IMR-90 (cell line): ENCODE measurements around the gene ARHGAP45. TPM values are rescaled to one million over a fixed set of nuclear protein-coding genes. Genes with fewer than 3 reads are reported as not detected.

ENCODE experiments used
- ATAC-seq: fragments of 200-7000 bp; cut with Tn5 transposase; 2 replicates; pipeline ENCODE4 v1.9.1; 2020; ENCODE audit warnings: low read depth, mild to moderate bottlenecking, moderate library complexity
- BruUV-seq: library from RNA; stranded (reverse); fragments of 400-500 nt; replicated peaks from 2 replicates; lab custom pipeline; 2021; lab: Mats Ljungman, UMichigan
- CTCF ChIA-PET: fragments of 300-600 bp; formaldehyde crosslinking; extraction: SDS; loops from one replicate; lab custom pipeline; 2021; ENCODE audit warnings: antibody characterized with exemption; lab: Yijun Ruan, JAX
- POLR2A ChIA-PET: fragments of 300-600 bp; sonication (Branson Sonifier 250); formaldehyde crosslinking; loops from one replicate; lab custom pipeline; 2022; ENCODE audit warnings: antibody characterized with exemption; ENCODE audit not compliant: unreplicated experiment; lab: Charles Lee
- DNase-seq: peaks from one replicate; pipeline ENCODE4 v3.0.0; 2013
- H2AFZ ChIP-seq: replicated peaks from 2 replicates; pipeline ENCODE3; 2013; ENCODE audit warnings: low read length, mild to moderate bottlenecking; ENCODE audit not compliant: poor library complexity
- H2AK5ac ChIP-seq: 2 replicates; pipeline ENCODE4 v1.6.1; 2013; ENCODE audit warnings: low read depth, low read length, inconsistent platforms
- H2AK9ac ChIP-seq: replicated peaks from 2 replicates; pipeline ENCODE3; 2013; ENCODE audit warnings: mild to moderate bottlenecking, low read depth, low read length, moderate library complexity; ENCODE audit not compliant: poor library complexity
- H2BK120ac ChIP-seq: 2 replicates; pipeline ENCODE4 v1.6.1; 2013; ENCODE audit warnings: low read depth, low read length, inconsistent platforms
- H2BK15ac ChIP-seq: 3 replicates; pipeline ENCODE4 v1.6.1; 2013; ENCODE audit warnings: low read depth, low read length, inconsistent platforms
- H2BK20ac ChIP-seq: 2 replicates; pipeline ENCODE4 v1.6.1; 2013; ENCODE audit warnings: low read depth, mild to moderate bottlenecking, inconsistent platforms, low read length, moderate library complexity
- H2BK5ac ChIP-seq: 2 replicates; pipeline ENCODE4 v1.6.1; 2013; ENCODE audit warnings: mild to moderate bottlenecking, low read depth, low read length, inconsistent platforms; ENCODE audit not compliant: poor library complexity, severe bottlenecking
- H3K14ac ChIP-seq: replicated peaks from 2 replicates; pipeline ENCODE4 v1.6.1; 2013; ENCODE audit warnings: low read depth, low read length, inconsistent platforms
- H3K18ac ChIP-seq: 2 replicates; pipeline ENCODE4 v1.6.1; 2013; ENCODE audit warnings: low read depth, low read length, control low read depth
- H3K23ac ChIP-seq: 2 replicates; pipeline ENCODE4 v1.6.1; 2013; ENCODE audit warnings: low read depth, low read length, inconsistent platforms
- H3K27ac ChIP-seq: 2 replicates; pipeline ENCODE4 v1.5.1; 2013; ENCODE audit warnings: mild to moderate bottlenecking, control low read depth, low read length; ENCODE audit not compliant: insufficient read depth
- H3K27me3 ChIP-seq: 2 replicates; pipeline ENCODE4 v1.6.1; 2013; ENCODE audit warnings: low read length; ENCODE audit not compliant: control insufficient read depth, insufficient read depth
- H3K36me3 ChIP-seq: 2 replicates; pipeline ENCODE4 v1.6.1; 2013; ENCODE audit warnings: low read length, mixed read lengths; ENCODE audit not compliant: control insufficient read depth, insufficient read depth
- H3K4ac ChIP-seq: 2 replicates; pipeline ENCODE4 v1.6.1; 2013; ENCODE audit warnings: low read depth, low read length, inconsistent platforms
- H3K4me1 ChIP-seq: 2 replicates; pipeline ENCODE4 v1.6.1; 2013; ENCODE audit warnings: low read length, mixed read lengths; ENCODE audit not compliant: control insufficient read depth, insufficient read depth
- H3K4me2 ChIP-seq: 2 replicates; pipeline ENCODE4 v1.6.1; 2013; ENCODE audit warnings: low read depth, mild to moderate bottlenecking, control low read depth, low read length, moderate library complexity
- H3K4me3 ChIP-seq: 2 replicates; pipeline ENCODE4 v1.5.1; 2013; ENCODE audit warnings: low read depth, mild to moderate bottlenecking, control low read depth, low read length, moderate library complexity; ENCODE audit not compliant: insufficient read depth
- H3K56ac ChIP-seq: 2 replicates; pipeline ENCODE4 v1.6.1; 2013; ENCODE audit warnings: low read length, inconsistent platforms; ENCODE audit not compliant: insufficient read depth; ENCODE audit errors: extremely low read depth
- H3K79me1 ChIP-seq, 2 experiments: 2 replicates each; pipeline ENCODE4 v1.6.1; 2013; ENCODE audit warnings: low read length in 2 of 2, inconsistent platforms in 1 of 2, low read depth in 1 of 2
- H3K9ac ChIP-seq: 2 replicates; pipeline ENCODE4 v1.6.1; 2013; ENCODE audit warnings: low read depth, low read length, control low read depth
- H3K9me1 ChIP-seq: 2 replicates; pipeline ENCODE4 v1.6.1; 2013; ENCODE audit warnings: low read length, inconsistent platforms; ENCODE audit not compliant: insufficient read depth
- H3K9me3 ChIP-seq: 2 replicates; pipeline ENCODE4 v1.6.1; 2013; ENCODE audit warnings: low read length; ENCODE audit not compliant: control insufficient read depth, insufficient read depth
- H4K20me1 ChIP-seq: 2 replicates; pipeline ENCODE4 v1.6.1; 2013; ENCODE audit warnings: low read length, inconsistent platforms; ENCODE audit not compliant: insufficient read depth
- H4K5ac ChIP-seq: 2 replicates; pipeline ENCODE4 v1.6.1; 2013; ENCODE audit warnings: mild to moderate bottlenecking, low read depth, low read length, control low read depth
- H4K8ac ChIP-seq, 2 experiments: 2 replicates each; pipeline ENCODE4 v1.6.1; 2013; ENCODE audit warnings: low read depth in 2 of 2, low read length in 2 of 2, control low read depth in 1 of 2, inconsistent platforms in 1 of 2
- H4K91ac ChIP-seq: 2 replicates; pipeline ENCODE4 v1.6.1; 2013; ENCODE audit warnings: low read depth, low read length, inconsistent platforms; ENCODE audit not compliant: insufficient read depth
- CEBPB ChIP-seq: IDR thresholded peaks from 2 replicates; pipeline ENCODE4 v1.6.1; 2012; ENCODE audit warnings: low read depth, low read length, improper control_type of control experiment
- CHD1 ChIP-seq: IDR thresholded peaks from 2 replicates; pipeline ENCODE4 v1.6.1; 2012; ENCODE audit warnings: low read depth, low read length, improper control_type of control experiment
- CTCF ChIP-seq: conservative IDR thresholded peaks from 2 replicates; pipeline ENCODE4 v1.5.1; 2012; ENCODE audit warnings: mild to moderate bottlenecking, low read depth, low read length, improper control_type of control experiment
- MAZ ChIP-seq: IDR thresholded peaks from 2 replicates; pipeline ENCODE4 v1.6.1; 2012; ENCODE audit warnings: low read depth, mild to moderate bottlenecking, low read length, improper control_type of control experiment, moderate library complexity, borderline replicate concordance
- MXI1 ChIP-seq: IDR thresholded peaks from 2 replicates; pipeline ENCODE4 v1.6.1; 2012; ENCODE audit warnings: low read depth, mild to moderate bottlenecking, low read length, moderate library complexity, borderline replicate concordance
- RAD21 ChIP-seq: IDR thresholded peaks from 2 replicates; pipeline ENCODE4 v1.6.1; 2012; ENCODE audit warnings: low read length, improper control_type of control experiment
- WGBS, 2 experiments: methylation state at CpG; one replicate each; pipeline versions ENCODE4 v1.1.5 to v1.1.7; 2013; ENCODE audit warnings: missing lambda C conversion rate in 2 of 2; ENCODE audit not compliant: insufficient read length in 1 of 2; ENCODE audit errors: extremely low coverage in 2 of 2; 5-methylcytosine and 5-hydroxymethylcytosine counted together
- dilution Hi-C: fragments of 300-500 bp; cut with HindIII; formaldehyde crosslinking; loops from one replicate; pipeline ENCODE4 v1.14.3; 2018; ENCODE audit warnings: low sequenced_read_pairs; ENCODE audit not compliant: unreplicated experiment
- in situ Hi-C: fragments of 300-500 bp; cut with MboI; formaldehyde crosslinking; loops from 3 replicates; pipeline ENCODE4 v1.14.3; 2019; ENCODE audit warnings: low sequenced_read_pairs, inconsistent platforms, mixed read lengths
- intact Hi-C: fragments of 100-400 bp; cut with micrococcal nuclease; formaldehyde crosslinking; loops from 2 replicates; pipeline ENCODE4 v1.10.0; 2022
- polyA plus RNA-seq, 3 experiments: library from polyadenylated mRNA; depleted of rRNA; stranded (reverse); fragments of >200 nt; gene quantifications; 2 replicates each; pipeline ENCODE4 v1.2.3, GENCODE V29; 2012; ENCODE audit warnings: low replicate concordance in 1 of 3
- total RNA-seq: library from RNA; depleted of rRNA; stranded (reverse); fragments of >200 nt; gene quantifications from 2 replicates; pipeline ENCODE4 v1.2.3, GENCODE V29; 2012
- TF ChIP-seq, protein P1 (sequence below): fragments of 150-350 bp; IDR thresholded peaks from 2 replicates; pipeline ENCODE4 v1.6.1; 2016; ENCODE audit warnings: low read depth, mild to moderate bottlenecking, low read length, moderate library complexity, borderline replicate concordance

The ARHGAP45 gene
- total and polyA plus RNA-seq, 2 of the 4 experiments (the other 2 are of a cell fraction): 1.3 to 1.7 TPM

- H3K79me1 ChIP-seq: peaks cover 3 to 41% of the 10 kb centered on the region in 2 experiments; a peak in 3 of 4 replicates
- dilution Hi-C loops (no loop called here), intact Hi-C loops (loop anchor here (5.0 kb wide), 1 partner anchor 82 kb away; no protein-coding TSS in a partner anchor), in situ Hi-C loops (loop anchor here (5.0 kb wide), 1 partner anchor 92 kb away; no protein-coding TSS in a partner anchor)
- no peak overlapping the region for H3K56ac ChIP-seq
- no peak overlapping the region for H2BK120ac ChIP-seq
- H3K4ac ChIP-seq: no peak overlapping the region
- no peak overlapping the region for H2BK5ac ChIP-seq
- POLR2A ChIA-PET: no interaction called here
- H3K9me3 ChIP-seq: no peaks in the 10 kb centered on the region
- CTCF ChIA-PET: no interaction called here
- no peak overlapping the region for H3K4me3 ChIP-seq
- no peak overlapping the region for H3K27ac ChIP-seq
- H4K20me1 ChIP-seq: peaks cover 52% of the 10 kb centered on the region
- no peak for TF ChIP-seq CEBPB
- no peak for TF ChIP-seq RAD21
- no peak for TF ChIP-seq CHD1
- no peak for TF ChIP-seq MAZ
- no peak for TF ChIP-seq MXI1
- TF ChIP-seq, protein P1, sequence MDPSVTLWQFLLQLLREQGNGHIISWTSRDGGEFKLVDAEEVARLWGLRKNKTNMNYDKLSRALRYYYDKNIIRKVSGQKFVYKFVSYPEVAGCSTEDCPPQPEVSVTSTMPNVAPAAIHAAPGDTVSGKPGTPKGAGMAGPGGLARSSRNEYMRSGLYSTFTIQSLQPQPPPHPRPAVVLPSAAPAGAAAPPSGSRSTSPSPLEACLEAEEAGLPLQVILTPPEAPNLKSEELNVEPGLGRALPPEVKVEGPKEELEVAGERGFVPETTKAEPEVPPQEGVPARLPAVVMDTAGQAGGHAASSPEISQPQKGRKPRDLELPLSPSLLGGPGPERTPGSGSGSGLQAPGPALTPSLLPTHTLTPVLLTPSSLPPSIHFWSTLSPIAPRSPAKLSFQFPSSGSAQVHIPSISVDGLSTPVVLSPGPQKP: no peak
- TF ChIP-seq CTCF: no peak
- no peak overlapping the region for H2BK20ac ChIP-seq
- peaks cover 79% of the 10 kb centered on the region for H3K36me3 ChIP-seq
- BruUV-seq: no TSS peak
- no peak overlapping the region for H4K5ac ChIP-seq
- DNase-seq (no peak), ATAC-seq (no peak)
- no peak overlapping the region for H3K23ac ChIP-seq
- H4K8ac ChIP-seq: no peak overlapping the region
- H3K4me1 ChIP-seq: peaks cover 12% of the 10 kb centered on the region
- H3K27me3 ChIP-seq: no peaks in the 10 kb centered on the region
- H4K91ac ChIP-seq: no peak overlapping the region
- no peak overlapping the region for H3K9ac ChIP-seq
- H3K9me1 ChIP-seq: no peaks in the 10 kb centered on the region
- 96% methylated on average over 29 of the region's 54 CpGs; no CpG with 5 or more reads in 1 of the 2 experiments for WGBS, 2 experiments
- H3K4me2 ChIP-seq: no peak overlapping the region
- no peak overlapping the region for H2AFZ ChIP-seq
- no peak overlapping the region for H2BK15ac ChIP-seq
- H3K18ac ChIP-seq: no peak overlapping the region
- H2AK9ac ChIP-seq: no peak overlapping the region
- H2AK5ac ChIP-seq: no peak overlapping the region
- H3K14ac ChIP-seq: no peak overlapping the region
Observed at GRCh38 chr19:1109697-1110671, 43.0 kb downstream of the ARHGAP45 start.
